Common myeloid progenitor, CD34-positive (primary cell): Measurements from ENCODE around the gene ERMAP.
"Not testable (repeated sequence)": the region's sequence is repeated elsewhere in the genome, so short reads cannot be mapped to it uniquely, and the experiment has no call there.

Experiments
- CTCF ChIA-PET: fragments of 350-600 bp; sonication (Branson Sonifier 250); formaldehyde crosslinking; loops from one replicate; lab custom pipeline; 2021; ENCODE audit warnings: antibody characterized with exemption; lab: Charles Lee
- POLR2A ChIA-PET: fragments of 350-600 bp; sonication (Branson Sonifier 250); formaldehyde crosslinking; loops from one replicate; lab custom pipeline; 2021; ENCODE audit warnings: antibody characterized with exemption; lab: Charles Lee
- DNase-seq, 3 donors: peaks; one replicate each; pipeline versions ENCODE4 v3.0.0 to v3.0.0-alpha.2; 2013
- H3K27ac ChIP-seq, 2 experiments: 1 replicate in 1 of 2; 2 replicates in 1 of 2; pipeline ENCODE4 v1.7.0; 2013; ENCODE audit warnings: inconsistent platforms in 2 of 2, low read length in 2 of 2, mild to moderate bottlenecking in 2 of 2, low read depth in 1 of 2, moderate library complexity in 1 of 2; ENCODE audit not compliant: severe bottlenecking in 2 of 2, insufficient read depth in 1 of 2, poor library complexity in 1 of 2
- H3K27me3 ChIP-seq, 5 experiments: replicated peaks in 2 of 5; 1 replicate in 3 of 5; 2 replicates in 2 of 5; pipeline versions ENCODE4 v1.6.1 to v1.7.0; 2013; ENCODE audit warnings: low read length in 4 of 5, mild to moderate bottlenecking in 2 of 5, moderate library complexity in 2 of 5, inconsistent platforms in 1 of 5; ENCODE audit not compliant: insufficient read depth in 5 of 5, control insufficient read depth in 4 of 5
- H3K36me3 ChIP-seq, 4 experiments: 1 replicate in 2 of 4; 2 replicates in 2 of 4; pipeline versions ENCODE4 v1.6.1 to v1.7.0; 2013; ENCODE audit warnings: low read length in 3 of 4, control low read depth in 1 of 4, mild to moderate bottlenecking in 1 of 4; ENCODE audit not compliant: control insufficient read depth in 4 of 4, insufficient read depth in 4 of 4
- H3K4me1 ChIP-seq, 4 experiments: 1 replicate in 3 of 4; 2 replicates in 1 of 4; pipeline versions ENCODE4 v1.6.1 to v1.7.1; 2013; ENCODE audit warnings: low read length in 3 of 4, mild to moderate bottlenecking in 3 of 4, control low read depth in 1 of 4, inconsistent platforms in 1 of 4, moderate library complexity in 1 of 4; ENCODE audit not compliant: control insufficient read depth in 4 of 4, insufficient read depth in 4 of 4; ENCODE audit errors: control extremely low read depth in 1 of 4
- H3K4me3 ChIP-seq, 7 experiments: 1 replicate in 4 of 7; 2 replicates in 3 of 7; pipeline versions ENCODE4 v1.5.1 to v1.7.0; 2013; ENCODE audit warnings: mild to moderate bottlenecking in 7 of 7, low read length in 6 of 7, moderate library complexity in 6 of 7, inconsistent platforms in 2 of 7, low read depth in 2 of 7, control low read depth in 1 of 7; ENCODE audit not compliant: insufficient read depth in 4 of 7, control insufficient read depth in 1 of 7; ENCODE audit errors: extremely low read depth in 1 of 7
- H3K9me3 ChIP-seq, 5 experiments: 1 replicate in 4 of 5; 2 replicates in 1 of 5; pipeline versions ENCODE4 v1.6.1 to v1.7.1; 2013; ENCODE audit warnings: low read length in 4 of 5, mild to moderate bottlenecking in 2 of 5, inconsistent platforms in 1 of 5, low read depth in 1 of 5, moderate library complexity in 1 of 5; ENCODE audit not compliant: control insufficient read depth in 4 of 5, insufficient read depth in 2 of 5; ENCODE audit errors: control extremely low read depth in 1 of 5
- WGBS: methylation state at CpG from one replicate; pipeline ENCODE4 v1.1.5; 2013; ENCODE audit not compliant: insufficient coverage; 5-methylcytosine and 5-hydroxymethylcytosine counted together

Gene ERMAP

DNA sequence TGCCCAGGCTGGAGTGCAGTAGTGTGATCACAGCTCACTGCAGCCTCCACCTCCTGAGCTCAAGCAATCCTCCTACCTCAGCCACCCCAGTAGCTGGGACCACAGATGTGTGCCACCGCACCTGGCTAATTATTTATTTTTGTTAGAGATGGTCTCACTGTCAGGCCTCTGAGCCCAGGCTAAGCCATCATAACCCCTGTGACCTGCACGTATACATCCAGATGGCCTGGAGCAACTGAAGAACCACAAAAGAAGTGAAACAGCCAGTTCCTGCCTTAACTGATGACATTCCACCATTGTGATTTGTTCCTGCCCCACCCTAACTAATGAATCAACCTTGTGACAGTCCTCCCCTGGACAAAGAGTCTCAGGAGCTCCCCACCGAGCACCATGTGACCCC, 39.6 kb downstream of the ERMAP start:
- peaks cover 3 to 12% (median 8%) of the 10 kb centered on the region in 4 experiments for H3K36me3 ChIP-seq
- 100% methylated on average over 1 of the region's 3 CpGs for WGBS
- POLR2A ChIA-PET, CTCF ChIA-PET, H3K27me3 ChIP-seq, H3K27ac ChIP-seq, DNase-seq, H3K4me1 ChIP-seq, H3K4me3 ChIP-seq: not testable (repeated sequence)
- H3K9me3 ChIP-seq = peaks cover 2 to 31% (median 12%) of the 10 kb centered on the region in 5 experiments

DNA sequence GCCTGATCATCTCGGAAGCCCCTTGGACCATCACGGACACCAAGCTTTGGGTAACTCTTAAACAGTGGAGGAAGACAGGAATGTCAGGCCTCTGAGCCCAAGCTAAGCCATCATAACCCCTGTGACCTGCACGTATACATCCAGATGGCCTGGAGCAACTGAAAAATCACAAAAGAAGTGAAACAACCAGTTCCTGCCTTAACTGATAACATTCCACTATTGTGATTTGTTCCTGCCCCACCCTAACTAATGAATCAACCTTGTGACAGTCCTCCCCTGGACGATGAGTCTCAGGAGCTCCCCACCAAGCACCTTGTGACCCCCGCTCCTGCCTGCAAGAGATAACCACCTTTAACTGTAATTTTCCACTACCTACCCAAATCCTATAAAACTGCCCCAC, 42.4 kb downstream of the ERMAP start:
- 90% methylated on average over 5 of the region's 5 CpGs for whole genome bisulfite sequencing
- DNase-seq, POLR2A ChIA-PET, H3K4me1 ChIP-seq, H3K27me3 ChIP-seq, H3K27ac ChIP-seq, H3K4me3 ChIP-seq, H3K36me3 ChIP-seq: not testable (repeated sequence)
- peaks cover 2 to 34% (median 5%) of the 10 kb centered on the region in 5 experiments for H3K9me3 ChIP-seq
- CTCF ChIA-PET = interaction anchor here (1.2 to 1.4 kb wide), 2 partner anchors 13 to 81 kb away, joined by 3 read pairs; partner anchors contain the start of gene ZNF691

DNA sequence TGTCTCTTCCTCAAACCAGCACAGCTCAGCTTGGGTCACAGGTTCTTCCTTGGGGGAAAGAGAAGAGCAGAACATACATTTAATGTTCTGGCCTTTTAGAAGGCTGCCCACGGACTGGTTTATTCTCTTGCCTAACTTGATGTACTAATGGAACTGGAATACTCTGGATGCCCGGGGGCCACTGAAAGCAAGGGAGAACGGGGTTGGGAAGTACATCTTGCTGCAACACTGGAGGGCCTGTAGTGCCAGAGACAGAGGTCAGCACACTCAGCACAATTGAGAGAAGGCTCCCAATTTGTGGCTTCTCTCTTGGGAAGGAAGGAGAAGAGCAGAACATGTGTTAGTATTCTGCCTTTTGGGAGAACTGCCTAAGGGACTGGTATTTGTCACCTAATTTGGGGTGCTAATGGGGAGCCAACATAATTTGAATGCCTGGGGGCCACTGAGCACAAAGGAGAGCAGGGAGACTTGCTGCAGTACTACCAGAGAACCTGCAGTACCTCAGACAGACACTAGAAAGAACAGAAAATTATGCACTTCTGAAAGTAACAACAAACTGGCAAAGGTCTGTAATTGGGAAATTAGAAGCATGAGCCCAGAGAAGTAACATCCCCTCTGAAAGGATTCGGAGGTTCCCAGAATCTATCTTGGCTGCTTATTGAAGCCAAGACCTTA, 43.6 kb downstream of the ERMAP start:
- Histone ChIP-seq H3K36me3 (no peaks in the 10 kb centered on the region), H3K27ac (no peak overlapping the region), H3K4me1 (no peaks in the 10 kb centered on the region), H3K27me3 (peaks cover 0 to 2% (median 0%) of the 10 kb centered on the region in 5 experiments), H3K4me3 (no peak overlapping the region), H3K9me3 (peaks cover 2 to 34% (median 5%) of the 10 kb centered on the region in 5 experiments)
- WGBS = 79% methylated on average over 4 of the region's 4 CpGs
- ChIA-PET CTCF (interaction anchor here (1.9 kb wide), 1 partner anchor 13 kb away, joined by 5 read pairs; no protein-coding TSS in a partner anchor), POLR2A (no interaction called here)
- DNase-seq = no peak

DNA sequence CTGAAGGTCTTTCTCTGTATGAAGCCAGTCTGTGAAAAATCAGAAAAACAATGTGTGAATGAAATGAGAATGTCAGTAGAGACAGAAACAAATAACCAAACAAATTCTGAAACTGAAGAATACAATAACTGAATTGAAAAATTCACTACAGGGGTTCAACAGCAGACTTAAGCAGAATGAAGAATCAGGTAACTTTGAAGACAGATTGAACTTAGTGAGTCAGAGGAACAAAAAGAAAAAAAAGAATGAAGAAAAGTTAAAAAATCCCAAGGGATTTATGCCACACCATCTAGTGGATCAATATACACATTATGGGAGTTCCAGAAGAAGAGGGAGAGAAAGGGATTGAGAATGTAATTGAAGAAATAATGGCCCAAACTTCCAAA, 44.1 kb downstream of the ERMAP start:
- Histone ChIP-seq H3K27ac (no peak overlapping the region), H3K36me3 (no peaks in the 10 kb centered on the region), H3K4me1 (no peaks in the 10 kb centered on the region), H3K9me3 (peaks cover 2 to 34% (median 5%) of the 10 kb centered on the region in 5 experiments), H3K27me3 (peaks cover 0 to 2% (median 0%) of the 10 kb centered on the region in 5 experiments), H3K4me3 (no peak overlapping the region)
- ChIA-PET POLR2A (no interaction called here), CTCF (interaction anchor here (1.9 kb wide), 1 partner anchor 14 kb away, joined by 5 read pairs; no protein-coding TSS in a partner anchor)
- no peak for DNase-seq

DNA sequence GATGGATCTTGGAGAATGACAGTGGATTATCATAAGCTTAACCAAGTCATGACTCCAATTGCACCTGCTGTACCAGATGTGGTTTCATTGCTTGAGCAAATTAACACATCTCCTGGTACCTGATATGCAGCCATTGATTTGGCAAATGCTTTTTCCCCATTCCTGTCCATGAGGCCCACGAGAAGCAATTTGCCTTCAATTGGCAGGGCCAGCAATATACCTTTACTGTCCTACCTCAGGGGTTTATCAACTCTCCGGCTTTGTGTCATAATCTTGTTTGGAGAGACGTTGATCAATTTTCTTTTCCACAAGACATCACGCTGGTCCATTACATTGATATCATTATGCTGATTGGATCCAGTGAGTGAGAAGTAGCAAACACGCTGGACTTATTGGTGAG, 49.6 kb downstream of the ERMAP start:
- Histone ChIP-seq H3K4me3 (no peak overlapping the region), H3K9me3 (peaks cover 0 to 5% (median 0%) of the 10 kb centered on the region in 5 experiments), H3K4me1 (no peaks in the 10 kb centered on the region), H3K27ac (no peak overlapping the region), H3K36me3 (no peaks in the 10 kb centered on the region), H3K27me3 (no peaks in the 10 kb centered on the region)
- ChIA-PET CTCF (no interaction called here), POLR2A (no interaction called here)
- WGBS = 100% methylated on average over 4 of the region's 5 CpGs
- DNase-seq = no peak

DNA sequence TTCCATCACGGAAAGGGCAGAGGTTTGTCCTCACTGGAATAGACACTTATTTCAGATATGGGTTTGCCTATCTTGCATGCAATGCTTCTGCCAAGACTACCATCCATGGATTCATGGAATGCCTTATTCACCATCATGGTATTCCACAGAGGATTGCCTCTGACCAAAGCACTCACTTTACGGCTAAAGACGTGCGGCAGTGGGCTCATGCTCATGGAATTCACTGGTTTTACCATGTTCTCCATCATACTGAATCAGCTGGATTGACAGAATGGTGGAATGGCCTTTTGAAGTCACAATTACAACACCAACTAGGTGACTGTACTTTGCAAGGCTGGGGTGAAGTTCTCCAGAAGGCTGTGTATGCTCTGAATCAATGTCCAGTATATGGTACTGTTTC, 51.5 kb downstream of the ERMAP start:
- whole genome bisulfite sequencing = 93% methylated on average over 4 of the region's 4 CpGs
- H3K4me1 ChIP-seq, H3K27me3 ChIP-seq, DNase-seq, H3K9me3 ChIP-seq, CTCF ChIA-PET, H3K36me3 ChIP-seq, H3K27ac ChIP-seq, POLR2A ChIA-PET, H3K4me3 ChIP-seq: not testable (repeated sequence)

DNA sequence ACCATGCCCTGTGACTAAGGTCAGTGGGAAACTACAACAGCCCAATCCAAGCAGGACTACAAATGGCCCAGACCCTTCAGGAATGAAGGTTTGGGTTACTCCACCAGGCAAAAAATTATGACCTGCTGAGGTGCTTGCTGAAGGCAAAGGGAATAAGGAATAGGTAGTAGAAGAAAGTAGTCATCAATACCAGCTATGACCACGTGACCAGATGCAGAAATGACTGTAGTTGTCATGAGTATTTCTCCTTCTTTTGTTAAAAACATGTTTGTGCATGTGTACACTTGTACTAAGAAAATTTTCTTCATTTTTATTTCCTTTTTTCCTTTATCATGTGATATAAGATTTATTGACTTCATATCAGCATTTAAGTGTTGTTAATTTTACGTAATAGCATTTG, 52.3 kb downstream of the ERMAP start:
- CTCF ChIA-PET, POLR2A ChIA-PET: not testable (repeated sequence)
- no CpG with 5 or more reads among the region's 2 CpGs for WGBS

More for the DNA sequence above, 52.3 kb downstream of the ERMAP start:
- not testable (repeated sequence) for H3K27me3 ChIP-seq, H3K27ac ChIP-seq, H3K4me1 ChIP-seq, DNase-seq, H3K9me3 ChIP-seq, H3K36me3 ChIP-seq, H3K4me3 ChIP-seq
